ENCODE results near the gene SH3PXD2A.
A peak's percentile ranks its signal among the peaks of the same experiment; 100 is the strongest.
"Not testable (repeated sequence)": the region's sequence is repeated elsewhere in the genome, so short reads cannot be mapped to it uniquely, and the experiment has no call there.

SH3PXD2A gene

GRCh38 chr10:103845972-103846371 is 9.4 kb downstream of the SH3PXD2A start:
- Mint-ChIP-seq H3K36me3 (no peaks in the 10 kb centered on the region), H3K9me3 (no peaks in the 10 kb centered on the region), H3K4me1 (peaks cover 16% of the 10 kb centered on the region), H3K27ac (no peak overlapping the region), H3K4me3 (no peak overlapping the region)
- ATAC-seq (peak; percentile 82), DNase-seq (ENCODE audit: low spot score in 2 of 2) (no peak)

- H3K36me3 Mint-ChIP-seq; H3K27ac Mint-ChIP-seq; H3K4me3 Mint-ChIP-seq; ATAC-seq; DNase-seq (ENCODE audit: low spot score in 2 of 2); H3K9me3 Mint-ChIP-seq: not testable (repeated sequence)
- H3K4me1 Mint-ChIP-seq = peaks cover 16% of the 10 kb centered on the region
These were observed 10.0 kb downstream of the SH3PXD2A start for GRCh38 chr10:103845346-103845745.

GRCh38 chr10:103843854-103844570 is 11.4 kb downstream of the SH3PXD2A start:
- H3K27ac Mint-ChIP-seq = no peak overlapping the region
- H3K36me3 Mint-ChIP-seq = no peaks in the 10 kb centered on the region
- DNase-seq (ENCODE audit: low spot score in 2 of 2) (no peak), ATAC-seq (no peak)
- no peak overlapping the region for H3K4me3 Mint-ChIP-seq
- H3K4me1 Mint-ChIP-seq = peaks cover 16% of the 10 kb centered on the region
- no peaks in the 10 kb centered on the region for H3K9me3 Mint-ChIP-seq

GRCh38 chr10:103843045-103843444 is 12.3 kb downstream of the SH3PXD2A start:
- Mint-ChIP-seq H3K9me3 (no peaks in the 10 kb centered on the region), H3K4me3 (no peak overlapping the region), H3K27ac (no peak overlapping the region), H3K4me1 (peaks cover 9% of the 10 kb centered on the region), H3K36me3 (no peaks in the 10 kb centered on the region)
- ATAC-seq (peak; percentile 23), DNase-seq (ENCODE audit: low spot score in 2 of 2) (no peak)

GRCh38 chr10:103842605-103843004 is 12.8 kb downstream of the SH3PXD2A start:
- Mint-ChIP-seq H3K36me3 (no peaks in the 10 kb centered on the region), H3K9me3 (no peaks in the 10 kb centered on the region), H3K27ac (no peak overlapping the region), H3K4me3 (no peak overlapping the region), H3K4me1 (peaks cover 9% of the 10 kb centered on the region)
- ATAC-seq (no peak), DNase-seq (ENCODE audit: low spot score in 2 of 2) (no peak)

GRCh38 chr10:103841519-103841918 is 13.9 kb downstream of the SH3PXD2A start:
- H3K4me3 Mint-ChIP-seq = no peak overlapping the region

GRCh38 chr10:103840740-103841070 is 14.7 kb downstream of the SH3PXD2A start:
- H3K4me1 Mint-ChIP-seq = peaks cover 3% of the 10 kb centered on the region
- H3K9me3 Mint-ChIP-seq = no peaks in the 10 kb centered on the region
- no peak overlapping the region for H3K4me3 Mint-ChIP-seq
- no peak for ATAC-seq
- DNase-seq (ENCODE audit: low spot score in 2 of 2) = no peak
- no peak overlapping the region for H3K27ac Mint-ChIP-seq
- H3K36me3 Mint-ChIP-seq = no peaks in the 10 kb centered on the region

More at GRCh38 chr10:103841519-103841918, 13.9 kb downstream of the SH3PXD2A start:
- H3K36me3 Mint-ChIP-seq = no peaks in the 10 kb centered on the region
- no peaks in the 10 kb centered on the region for H3K9me3 Mint-ChIP-seq
- H3K4me1 Mint-ChIP-seq = peaks cover 9% of the 10 kb centered on the region
- ATAC-seq = no peak
- no peak overlapping the region for H3K27ac Mint-ChIP-seq
- DNase-seq (ENCODE audit: low spot score in 2 of 2) = no peak

- Mint-ChIP-seq H3K36me3 (no peaks in the 10 kb centered on the region), H3K4me1 (no peaks in the 10 kb centered on the region), H3K27ac (no peak overlapping the region), H3K9me3 (no peaks in the 10 kb centered on the region), H3K4me3 (no peak overlapping the region)
- ATAC-seq (no peak), DNase-seq (ENCODE audit: low spot score in 2 of 2) (no peak)
These were observed 15.3 kb downstream of the SH3PXD2A start for GRCh38 chr10:103839872-103840739.

GRCh38 chr10:103839519-103839871 is 15.9 kb downstream of the SH3PXD2A start:
- H3K27ac Mint-ChIP-seq = no peak overlapping the region
- DNase-seq (ENCODE audit: low spot score in 2 of 2) = no peak

GRCh38 chr10:103838862-103839518 is 16.4 kb downstream of the SH3PXD2A start:
- H3K9me3 Mint-ChIP-seq = no peaks in the 10 kb centered on the region
- no peak for ATAC-seq
- DNase-seq (ENCODE audit: low spot score in 2 of 2) = no peak
- H3K4me3 Mint-ChIP-seq = no peak overlapping the region
- no peak overlapping the region for H3K27ac Mint-ChIP-seq
- H3K4me1 Mint-ChIP-seq = no peaks in the 10 kb centered on the region
- H3K36me3 Mint-ChIP-seq = no peaks in the 10 kb centered on the region

More at GRCh38 chr10:103839519-103839871, 15.9 kb downstream of the SH3PXD2A start:
- no peaks in the 10 kb centered on the region for H3K9me3 Mint-ChIP-seq
- H3K4me3 Mint-ChIP-seq = no peak overlapping the region
- no peaks in the 10 kb centered on the region for H3K36me3 Mint-ChIP-seq
- no peaks in the 10 kb centered on the region for H3K4me1 Mint-ChIP-seq
- no peak for ATAC-seq

- Mint-ChIP-seq H3K4me3 (no peak overlapping the region), H3K4me1 (no peaks in the 10 kb centered on the region), H3K27ac (peak overlapping the region; percentile 0), H3K9me3 (no peaks in the 10 kb centered on the region), H3K36me3 (no peaks in the 10 kb centered on the region)
- DNase-seq (ENCODE audit: low spot score in 2 of 2) (no peak), ATAC-seq (no peak)
These were observed 17.3 kb downstream of the SH3PXD2A start for GRCh38 chr10:103838070-103838395.

GRCh38 chr10:103837370-103838069 is 17.9 kb downstream of the SH3PXD2A start:
- Mint-ChIP-seq H3K27ac (peak overlapping the region; percentile 0), H3K4me1 (no peaks in the 10 kb centered on the region), H3K36me3 (no peaks in the 10 kb centered on the region), H3K4me3 (no peak overlapping the region), H3K9me3 (no peaks in the 10 kb centered on the region)
- DNase-seq (ENCODE audit: low spot score in 2 of 2) = no peak
- ATAC-seq = no peak

- ATAC-seq = no peak
- no peak for DNase-seq (ENCODE audit: low spot score in 2 of 2)
- Mint-ChIP-seq H3K27ac (peak overlapping the region; percentile 0), H3K9me3 (no peaks in the 10 kb centered on the region), H3K4me1 (no peaks in the 10 kb centered on the region), H3K36me3 (no peaks in the 10 kb centered on the region), H3K4me3 (no peak overlapping the region)
These were observed 18.5 kb downstream of the SH3PXD2A start for GRCh38 chr10:103836861-103837260.

- Mint-ChIP-seq H3K4me3 (no peak overlapping the region), H3K36me3 (no peaks in the 10 kb centered on the region), H3K27ac (no peak overlapping the region), H3K9me3 (no peaks in the 10 kb centered on the region), H3K4me1 (no peaks in the 10 kb centered on the region)
- DNase-seq (ENCODE audit: low spot score in 2 of 2) = no peak
- no peak for ATAC-seq
These were observed 19.1 kb downstream of the SH3PXD2A start for GRCh38 chr10:103836273-103836672.
